GM19035 (cell line): Measurements from ENCODE around the gene CACNA1H.
"Not testable (repeated sequence)": the region's sequence is repeated elsewhere in the genome, so short reads cannot be mapped to it uniquely, and the experiment has no call there.

Experiments
- ATAC-seq: cut with Tn5 transposase; IDR thresholded peaks from one replicate; pipeline ENCODE4 v1.9.1; 2021; ENCODE audit not compliant: unreplicated experiment

The CACNA1H gene

DNA sequence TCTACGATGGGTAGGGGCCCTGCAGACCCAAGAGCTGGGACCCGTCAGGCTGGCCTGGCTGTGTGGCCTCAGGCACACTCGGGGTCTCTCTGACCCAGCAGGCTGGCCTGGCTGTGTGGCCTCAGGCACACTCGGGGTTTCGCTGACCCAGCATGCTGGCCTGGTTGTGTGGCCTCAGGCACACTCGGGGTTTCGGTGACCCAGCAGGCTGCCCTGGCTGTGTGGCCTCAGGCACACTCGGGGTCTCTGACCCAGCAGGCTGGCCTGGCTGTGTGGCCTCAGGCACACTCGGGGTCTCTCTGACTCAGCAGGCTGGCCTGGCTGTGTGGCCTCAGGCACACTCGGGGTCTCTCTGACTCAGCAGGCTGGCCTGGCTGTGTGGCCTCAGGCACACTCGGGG lies 37.9 kb downstream of the CACNA1H start:
- ATAC-seq = not testable (repeated sequence)

DNA sequence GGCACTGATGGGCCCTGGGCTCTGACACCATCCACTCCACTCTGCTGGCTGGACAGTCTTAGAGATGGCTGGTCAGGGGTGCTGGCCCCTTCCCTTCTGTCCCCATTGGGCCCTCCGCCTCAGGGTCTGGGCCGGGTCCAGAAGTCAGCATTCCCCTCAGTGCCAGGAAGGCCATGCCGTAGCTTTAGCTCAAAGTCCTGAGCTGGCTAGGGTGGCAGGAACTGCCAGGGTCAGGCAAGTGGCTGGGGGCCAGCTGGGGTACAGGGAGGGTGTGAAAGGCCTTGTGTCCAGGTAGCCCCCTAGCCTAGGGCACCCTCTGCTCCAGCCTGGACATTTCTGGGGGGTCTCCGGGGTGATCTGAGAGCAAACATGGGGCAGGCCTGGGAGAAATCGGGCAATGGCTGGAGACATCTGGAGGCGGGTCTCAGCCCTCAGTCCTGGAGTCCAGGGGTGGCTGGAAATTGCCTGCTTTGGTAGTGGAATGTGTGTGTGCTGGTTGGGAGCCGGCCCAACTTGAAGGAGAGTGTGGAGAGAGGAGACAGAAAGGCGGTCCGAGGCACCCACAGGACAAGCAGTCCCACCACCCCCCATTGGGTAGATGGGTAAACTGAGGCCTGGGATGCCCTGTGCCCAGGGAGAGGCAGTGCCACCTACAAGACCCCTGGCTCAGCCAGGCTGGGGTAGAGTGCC lies 39.6 kb downstream of the CACNA1H start:
- no peak for ATAC-seq

DNA sequence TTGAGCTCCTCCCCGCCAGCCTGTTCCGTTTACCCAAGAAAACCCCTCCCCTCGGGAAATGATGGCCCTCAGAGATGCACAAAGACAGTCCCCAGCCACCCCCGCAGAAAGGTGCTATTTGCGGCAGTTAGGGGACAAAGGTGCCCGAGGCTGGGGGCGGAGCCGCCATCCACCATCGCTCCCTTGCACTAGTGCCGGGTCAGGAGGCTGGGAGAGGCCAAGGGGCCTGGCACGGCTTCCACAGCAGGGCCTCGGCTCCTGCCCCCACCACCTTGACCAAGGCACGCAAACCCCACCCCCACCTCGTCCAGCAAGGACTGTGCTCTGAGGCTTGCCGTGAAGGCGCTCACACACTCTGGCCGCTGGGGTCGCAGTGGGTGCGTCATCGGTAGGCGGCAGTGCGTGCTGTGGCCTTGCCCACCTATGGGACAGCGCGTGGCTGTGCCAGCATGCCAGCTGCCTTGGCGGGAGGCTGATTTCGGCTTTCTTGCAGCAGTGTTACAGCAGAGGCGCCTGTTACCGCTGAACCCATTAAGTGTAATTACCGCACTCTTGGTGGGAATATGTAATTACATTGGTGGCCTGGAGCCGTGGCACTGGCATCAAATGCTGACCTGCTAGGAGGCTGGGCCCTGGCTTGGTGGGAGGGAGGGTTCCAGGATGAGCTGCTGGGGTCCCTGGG lies 40.4 kb downstream of the CACNA1H start:
- ATAC-seq = no peak

GRCh38 chr16:1193825-1194581 lies 41.1 kb downstream of the CACNA1H start:
- ATAC-seq = no peak

GRCh38 chr16:1194665-1195392 lies 41.9 kb downstream of the CACNA1H start:
- no peak for ATAC-seq

GRCh38 chr16:1195393-1195666 lies 42.4 kb downstream of the CACNA1H start:
- no peak for ATAC-seq

DNA sequence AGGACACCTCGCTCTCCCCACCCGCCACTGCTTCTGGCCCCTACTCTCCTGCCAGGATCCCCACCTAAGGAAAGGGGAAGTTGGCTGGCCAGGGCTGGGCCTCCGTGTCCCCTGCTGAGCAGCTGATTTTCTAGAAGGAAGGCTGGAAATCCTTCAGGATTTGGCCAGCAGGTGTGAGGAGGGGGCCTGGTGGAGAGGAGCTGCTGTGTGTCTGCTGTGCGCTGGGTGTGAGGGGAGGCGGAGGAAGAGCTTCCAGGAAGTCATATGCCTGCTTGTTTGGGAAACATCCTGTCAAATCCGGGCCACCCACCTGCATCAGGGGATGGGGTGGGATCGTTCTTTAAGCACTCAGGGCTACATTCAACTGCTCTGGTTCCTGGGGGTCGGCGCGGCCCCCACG lies 43.6 kb downstream of the CACNA1H start:
- no peak for ATAC-seq

GRCh38 chr16:1197237-1197866 lies 44.4 kb downstream of the CACNA1H start:
- ATAC-seq = no peak

- no peak for ATAC-seq
Measured at GRCh38 chr16:1198194-1198593, 45.3 kb downstream of the CACNA1H start.

- not testable (repeated sequence) for ATAC-seq
Measured at GRCh38 chr16:1198671-1199346, 45.9 kb downstream of the CACNA1H start.

GRCh38 chr16:1199347-1200013 lies 46.6 kb downstream of the CACNA1H start:
- no peak for ATAC-seq

DNA sequence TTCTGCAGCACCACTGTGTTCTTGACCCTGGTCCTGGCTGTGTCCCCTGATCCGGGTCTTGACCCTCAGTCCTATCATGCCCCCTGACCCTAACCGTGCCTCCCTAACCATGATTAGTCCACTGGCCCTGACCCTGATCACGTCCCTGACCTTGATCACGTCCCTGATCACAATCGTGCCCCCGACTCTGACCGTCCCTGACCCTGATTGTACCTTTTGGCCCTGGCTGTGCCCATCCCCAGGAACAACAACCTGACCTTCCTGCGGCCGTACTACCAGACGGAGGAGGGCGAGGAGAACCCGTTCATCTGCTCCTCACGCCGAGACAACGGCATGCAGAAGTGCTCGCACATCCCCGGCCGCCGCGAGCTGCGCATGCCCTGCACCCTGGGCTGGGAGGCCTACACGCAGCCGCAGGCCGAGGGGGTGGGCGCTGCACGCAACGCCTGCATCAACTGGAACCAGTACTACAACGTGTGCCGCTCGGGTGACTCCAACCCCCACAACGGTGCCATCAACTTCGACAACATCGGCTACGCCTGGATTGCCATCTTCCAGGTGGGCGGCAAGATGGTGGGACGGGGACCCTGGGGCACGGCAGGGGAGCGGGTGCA lies 47.2 kb downstream of the CACNA1H start:
- no peak for ATAC-seq

DNA sequence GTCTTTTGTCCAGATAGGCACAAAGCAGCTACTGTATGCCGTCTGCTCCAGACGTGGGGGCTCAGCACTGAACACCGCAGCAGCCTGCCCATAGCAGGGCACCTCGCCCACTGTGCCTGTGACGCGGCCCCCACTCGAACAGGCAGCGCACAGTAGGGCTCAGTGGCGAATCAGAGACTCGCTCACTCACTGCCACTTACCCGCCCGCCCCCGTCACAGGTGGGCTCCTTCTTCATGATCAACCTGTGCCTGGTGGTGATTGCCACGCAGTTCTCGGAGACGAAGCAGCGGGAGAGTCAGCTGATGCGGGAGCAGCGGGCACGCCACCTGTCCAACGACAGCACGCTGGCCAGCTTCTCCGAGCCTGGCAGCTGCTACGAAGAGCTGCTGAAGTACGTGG lies 48.5 kb downstream of the CACNA1H start:
- no peak for ATAC-seq

- no peak for ATAC-seq
Measured at GRCh38 chr16:1202274-1202673, 49.4 kb downstream of the CACNA1H start.

- no peak for ATAC-seq
Measured at GRCh38 chr16:1204933-1205332, 52.0 kb downstream of the CACNA1H start.

GRCh38 chr16:1206326-1206725 lies 53.4 kb downstream of the CACNA1H start:
- no peak for ATAC-seq

DNA sequence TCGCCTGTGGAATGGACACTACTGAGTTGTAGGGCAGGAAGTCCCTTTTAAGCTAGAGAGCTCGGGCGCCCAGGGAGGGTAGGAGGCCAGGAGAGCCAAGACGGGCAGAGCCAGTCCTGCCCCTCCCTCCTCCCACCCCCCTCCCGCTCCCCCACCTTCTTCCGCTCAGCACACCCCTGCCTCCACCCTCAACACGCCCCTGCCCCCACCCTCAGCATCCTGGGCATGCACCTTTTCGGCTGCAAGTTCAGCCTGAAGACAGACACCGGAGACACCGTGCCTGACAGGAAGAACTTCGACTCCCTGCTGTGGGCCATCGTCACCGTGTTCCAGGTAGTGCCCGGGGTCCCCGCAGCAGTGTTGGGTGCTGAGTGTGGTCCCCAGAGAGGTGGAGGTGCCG lies 53.9 kb downstream of the CACNA1H start:
- ATAC-seq = no peak

- ATAC-seq = no peak
Measured at GRCh38 chr16:1208239-1208830, 55.4 kb downstream of the CACNA1H start.

DNA sequence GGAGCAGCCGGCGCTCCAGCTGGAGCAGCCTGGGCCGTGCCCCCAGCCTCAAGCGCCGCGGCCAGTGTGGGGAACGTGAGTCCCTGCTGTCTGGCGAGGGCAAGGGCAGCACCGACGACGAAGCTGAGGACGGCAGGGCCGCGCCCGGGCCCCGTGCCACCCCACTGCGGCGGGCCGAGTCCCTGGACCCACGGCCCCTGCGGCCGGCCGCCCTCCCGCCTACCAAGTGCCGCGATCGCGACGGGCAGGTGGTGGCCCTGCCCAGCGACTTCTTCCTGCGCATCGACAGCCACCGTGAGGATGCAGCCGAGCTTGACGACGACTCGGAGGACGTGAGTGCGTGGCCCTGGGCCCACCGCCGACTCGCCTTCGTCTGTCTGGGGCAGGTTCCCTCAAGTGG lies 56.2 kb downstream of the CACNA1H start:
- ATAC-seq = no peak
